ENCODE data around the gene PPEF2. TPM values are rescaled to one million over a fixed set of nuclear protein-coding genes. Genes with fewer than 3 reads are reported as not detected.

Gene PPEF2
- total RNA-seq, 1 experiment from 2014 or later, result not detected

DNA sequence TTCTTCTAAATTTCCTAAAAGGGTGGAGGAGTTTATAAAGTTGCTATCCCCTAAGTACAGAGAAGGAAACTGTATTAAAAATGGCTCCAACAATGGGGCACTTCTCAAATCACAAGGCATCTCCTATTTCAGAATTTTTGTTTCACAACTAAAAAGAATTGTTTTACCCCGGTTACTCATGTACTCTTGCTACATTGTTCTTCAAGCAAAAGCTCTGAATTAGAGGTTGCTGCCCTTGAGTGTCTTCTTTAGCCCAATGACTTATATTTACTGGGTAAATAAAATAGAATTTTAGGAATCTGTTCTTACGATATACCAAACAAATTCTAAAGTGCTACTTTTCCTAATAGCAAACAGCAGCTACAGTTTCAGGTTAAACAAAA is 67.5 kb downstream of the PPEF2 start:
- no peaks in the 10 kb centered on the region for H3K36me3 ChIP-seq (ENCODE audit: insufficient read depth, low read length, poor library complexity, severe bottlenecking)
- ChIA-PET CTCF (no interaction called here), POLR2A (ENCODE audit: low non-redundant PET) (no interaction called here)
- H3K4me3 ChIP-seq (ENCODE audit: low read depth, low read length, poor library complexity, severe bottlenecking), result no peak overlapping the region
- no peaks in the 10 kb centered on the region for H3K27me3 ChIP-seq (replicated peaks; ENCODE audit: insufficient read depth, low read depth, low read length, poor library complexity)
- no TSS peak for BruUV-seq (replicated peaks)
- intact Hi-C loops (cut with micrococcal nuclease; ENCODE audit: unreplicated experiment), result no loop called here
- no peaks in the 10 kb centered on the region for H3K9me3 ChIP-seq (ENCODE audit: low read depth, low read length, poor library complexity, severe bottlenecking)
- DNase-seq (ENCODE audit: low spot score), result no peak
- no peak for TF ChIP-seq EZH2 (IDR thresholded peaks at IDR 0.05; ENCODE audit: borderline replicate concordance, low read depth, low read length, poor library complexity, severe bottlenecking)
- TF ChIP-seq, protein P1, sequence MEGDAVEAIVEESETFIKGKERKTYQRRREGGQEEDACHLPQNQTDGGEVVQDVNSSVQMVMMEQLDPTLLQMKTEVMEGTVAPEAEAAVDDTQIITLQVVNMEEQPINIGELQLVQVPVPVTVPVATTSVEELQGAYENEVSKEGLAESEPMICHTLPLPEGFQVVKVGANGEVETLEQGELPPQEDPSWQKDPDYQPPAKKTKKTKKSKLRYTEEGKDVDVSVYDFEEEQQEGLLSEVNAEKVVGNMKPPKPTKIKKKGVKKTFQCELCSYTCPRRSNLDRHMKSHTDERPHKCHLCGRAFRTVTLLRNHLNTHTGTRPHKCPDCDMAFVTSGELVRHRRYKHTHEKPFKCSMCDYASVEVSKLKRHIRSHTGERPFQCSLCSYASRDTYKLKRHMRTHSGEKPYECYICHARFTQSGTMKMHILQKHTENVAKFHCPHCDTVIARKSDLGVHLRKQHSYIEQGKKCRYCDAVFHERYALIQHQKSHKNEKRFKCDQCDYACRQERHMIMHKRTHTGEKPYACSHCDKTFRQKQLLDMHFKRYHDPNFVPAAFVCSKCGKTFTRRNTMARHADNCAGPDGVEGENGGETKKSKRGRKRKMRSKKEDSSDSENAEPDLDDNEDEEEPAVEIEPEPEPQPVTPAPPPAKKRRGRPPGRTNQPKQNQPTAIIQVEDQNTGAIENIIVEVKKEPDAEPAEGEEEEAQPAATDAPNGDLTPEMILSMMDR (conservative IDR thresholded peaks at IDR 0.05; ENCODE audit: low read depth, low read length), result no peak
- H3K4me1 ChIP-seq (ENCODE audit: insufficient read depth, low read length, poor library complexity, severe bottlenecking), result no peaks in the 10 kb centered on the region
- H3K27ac ChIP-seq (ENCODE audit: low read depth, low read length, poor library complexity, severe bottlenecking), result no peak overlapping the region

DNA sequence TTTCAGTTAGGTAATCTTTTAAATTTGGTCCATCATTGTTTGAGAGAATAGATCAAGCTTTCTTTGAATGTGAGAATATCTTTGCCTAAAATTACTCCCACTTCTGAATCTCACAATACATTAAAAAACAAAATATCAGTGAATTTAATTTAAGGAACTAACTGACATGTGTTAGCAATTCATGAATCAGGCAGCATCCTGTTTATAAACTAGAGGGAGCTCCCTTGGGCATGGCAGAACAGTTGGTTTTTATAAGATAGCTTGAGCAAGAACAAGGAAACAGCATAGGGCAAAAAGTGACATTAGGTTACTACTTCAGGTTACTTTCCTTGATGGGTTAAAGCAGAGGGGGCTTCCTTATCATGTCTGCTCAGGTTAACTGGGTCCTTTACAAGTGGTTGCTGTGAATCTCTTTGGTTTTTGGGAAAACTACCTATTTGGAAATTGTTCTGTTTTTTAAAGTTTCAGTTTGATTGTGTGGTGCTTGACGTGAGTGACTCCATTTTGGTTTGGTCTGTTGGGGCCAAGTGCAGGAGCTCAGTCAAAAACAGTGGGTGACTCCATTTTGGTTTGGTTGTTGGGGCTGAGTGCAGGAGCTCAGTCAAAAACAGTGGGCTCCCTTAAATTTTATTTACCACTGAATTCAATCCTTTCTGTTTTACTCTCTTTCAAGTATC is 68.0 kb downstream of the PPEF2 start:
- no peaks in the 10 kb centered on the region for H3K36me3 ChIP-seq (ENCODE audit: insufficient read depth, low read length, poor library complexity, severe bottlenecking)
- H3K9me3 ChIP-seq (ENCODE audit: low read depth, low read length, poor library complexity, severe bottlenecking), result no peaks in the 10 kb centered on the region
- ChIA-PET POLR2A (ENCODE audit: low non-redundant PET) (no interaction called here), CTCF (no interaction called here)
- no peaks in the 10 kb centered on the region for H3K27me3 ChIP-seq (replicated peaks; ENCODE audit: insufficient read depth, low read depth, low read length, poor library complexity)
- H3K4me1 ChIP-seq (ENCODE audit: insufficient read depth, low read length, poor library complexity, severe bottlenecking), result no peaks in the 10 kb centered on the region
- no peak overlapping the region for H3K4me3 ChIP-seq (ENCODE audit: low read depth, low read length, poor library complexity, severe bottlenecking)
- no peak for DNase-seq (ENCODE audit: low spot score)
- intact Hi-C loops (cut with micrococcal nuclease; ENCODE audit: unreplicated experiment), result no loop called here
- H3K27ac ChIP-seq (ENCODE audit: low read depth, low read length, poor library complexity, severe bottlenecking), result no peak overlapping the region
- TF ChIP-seq, protein P1 (conservative IDR thresholded peaks at IDR 0.05; ENCODE audit: low read depth, low read length), result no peak
- TF ChIP-seq EZH2 (IDR thresholded peaks at IDR 0.05; ENCODE audit: borderline replicate concordance, low read depth, low read length, poor library complexity, severe bottlenecking), result no peak
- BruUV-seq (replicated peaks), result no TSS peak

DNA sequence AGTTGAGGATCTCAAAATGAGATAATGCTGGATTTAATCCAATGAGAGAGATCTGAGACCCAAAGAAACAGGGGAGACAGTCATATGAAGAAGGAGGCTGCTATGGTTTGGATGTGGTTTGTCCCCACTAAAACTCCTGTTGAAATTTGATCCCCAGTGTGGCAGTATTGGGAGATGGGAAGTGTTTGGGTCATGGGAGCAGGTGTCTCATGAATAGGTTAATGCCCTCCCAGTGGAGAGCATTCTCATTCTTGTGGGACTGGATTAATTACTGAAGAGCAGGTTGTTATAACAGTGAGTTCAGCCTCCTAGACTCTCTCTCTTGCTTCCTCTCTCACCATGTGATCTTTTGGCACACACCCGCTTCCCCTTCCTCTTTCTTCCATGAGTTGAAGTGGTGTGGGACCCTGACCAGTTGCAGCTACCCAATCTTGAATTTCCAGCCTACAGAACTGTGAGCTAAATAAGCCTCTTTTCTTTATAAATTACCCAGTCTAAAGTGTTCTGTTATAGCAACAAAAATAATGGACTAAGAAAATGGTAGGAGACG is 70.3 kb downstream of the PPEF2 start:
- H3K9me3 ChIP-seq (ENCODE audit: low read depth, low read length, poor library complexity, severe bottlenecking), result no peaks in the 10 kb centered on the region
- no peak for DNase-seq (ENCODE audit: low spot score)
- no TSS peak for BruUV-seq (replicated peaks)
- TF ChIP-seq, protein P1 (conservative IDR thresholded peaks at IDR 0.05; ENCODE audit: low read depth, low read length), result no peak
- TF ChIP-seq EZH2 (IDR thresholded peaks at IDR 0.05; ENCODE audit: borderline replicate concordance, low read depth, low read length, poor library complexity, severe bottlenecking), result no peak
- no peak overlapping the region for H3K27ac ChIP-seq (ENCODE audit: low read depth, low read length, poor library complexity, severe bottlenecking)
- CTCF ChIA-PET, result interaction anchor here (0.7 kb wide), 1 partner anchor 346 kb away, joined by 3 read pairs; no protein-coding TSS in a partner anchor
- no peaks in the 10 kb centered on the region for H3K36me3 ChIP-seq (ENCODE audit: insufficient read depth, low read length, poor library complexity, severe bottlenecking)
- no peaks in the 10 kb centered on the region for H3K27me3 ChIP-seq (replicated peaks; ENCODE audit: insufficient read depth, low read depth, low read length, poor library complexity)
- H3K4me1 ChIP-seq (ENCODE audit: insufficient read depth, low read length, poor library complexity, severe bottlenecking), result no peaks in the 10 kb centered on the region
- no peak overlapping the region for H3K4me3 ChIP-seq (ENCODE audit: low read depth, low read length, poor library complexity, severe bottlenecking)
- POLR2A ChIA-PET (ENCODE audit: low non-redundant PET), result interaction anchor here (0.7 kb wide), 1 partner anchor 24 kb away, joined by 8 read pairs; no protein-coding TSS in a partner anchor
- intact Hi-C loops (cut with micrococcal nuclease; ENCODE audit: unreplicated experiment), result no loop called here
